AG08396 (cell line): Measurements from ENCODE around the gene MAPT.

Source experiments
- DNase-seq: peaks from one replicate; pipeline ENCODE4 v3.0.0; 2012; ENCODE audit warnings: low spot score, mixed read lengths

The MAPT gene

DNA sequence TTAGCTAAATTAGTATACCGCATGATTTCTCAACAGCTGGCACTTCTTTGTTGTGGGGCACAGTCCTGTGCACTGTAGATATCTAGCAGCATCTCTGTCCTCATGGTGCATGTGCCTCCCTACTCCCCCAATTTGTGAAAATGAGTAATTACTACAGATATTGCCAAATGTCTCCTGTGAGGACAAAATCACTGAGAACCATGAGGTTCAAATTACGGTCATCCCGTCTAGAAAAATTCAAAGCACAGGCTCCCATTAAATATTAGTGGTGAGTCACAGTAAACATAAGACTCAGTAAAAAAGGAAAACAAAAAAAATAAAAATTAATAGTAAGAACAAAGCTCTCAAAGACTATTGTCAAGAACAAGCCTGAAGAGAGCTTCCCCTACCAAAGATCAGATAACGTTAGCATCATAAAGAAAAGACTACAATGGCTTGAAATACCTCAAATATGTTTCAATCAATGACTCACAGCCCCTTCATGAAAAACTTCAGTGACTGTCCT, 162.5 kb downstream of the MAPT start:
- peak; percentile 18 for DNase-seq

DNA sequence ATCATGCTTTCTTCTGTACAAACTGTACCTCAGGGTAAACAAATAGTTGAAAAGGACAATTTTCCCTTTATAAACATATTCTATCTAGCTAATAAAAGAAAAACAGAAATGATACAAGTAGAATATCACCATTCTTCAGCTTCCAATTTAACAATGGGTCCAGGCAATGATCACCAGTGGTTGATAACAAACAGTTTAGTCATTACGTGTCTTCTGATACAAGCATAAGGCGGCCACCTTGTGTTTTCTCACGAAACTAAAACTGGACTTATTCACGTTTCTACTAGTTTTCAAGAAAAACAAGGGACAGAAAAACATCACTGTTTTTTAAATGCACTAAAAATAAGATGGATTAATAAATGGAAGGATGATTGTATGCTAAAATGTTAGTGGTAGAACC, 163.0 kb downstream of the MAPT start:
- no peak for DNase-seq

DNA sequence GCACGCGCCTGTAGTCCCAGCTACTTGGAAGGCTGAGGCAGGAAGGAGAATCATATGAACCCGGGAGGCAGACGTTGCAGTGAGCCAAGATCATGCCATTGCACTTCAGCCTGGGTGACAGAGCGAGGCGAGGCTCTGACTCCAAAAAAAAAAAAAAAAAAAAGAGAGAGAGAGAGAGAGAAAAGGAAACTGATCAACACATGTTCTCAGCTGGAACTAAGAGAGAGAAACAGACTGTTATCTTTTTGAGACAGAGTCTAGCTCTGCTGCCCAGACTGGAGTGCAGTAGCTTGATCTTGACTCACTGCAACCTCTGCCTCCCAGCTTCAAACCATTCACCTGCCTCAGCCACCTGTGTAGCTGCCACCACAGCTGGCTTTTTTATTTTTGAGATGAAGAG, 165.1 kb downstream of the MAPT start:
- no peak for DNase-seq

DNA sequence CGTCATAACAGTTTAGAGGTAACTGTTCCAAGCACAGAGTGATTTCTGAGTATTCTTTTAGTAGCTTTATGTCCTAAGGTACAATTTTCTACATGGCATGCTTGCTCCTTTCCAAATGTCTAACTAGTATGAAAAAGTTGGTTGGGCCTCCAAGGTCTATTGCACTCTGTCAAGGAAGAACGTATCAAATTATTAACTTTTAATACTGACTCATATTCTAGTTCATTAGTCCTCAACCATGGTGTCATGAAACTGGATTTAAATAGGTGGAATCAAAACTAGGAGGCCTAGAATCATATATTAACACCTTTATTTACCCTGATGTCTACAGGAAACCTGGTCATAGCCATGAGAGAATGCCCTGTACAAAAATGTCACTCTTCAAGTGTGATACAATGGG, 166.1 kb downstream of the MAPT start:
- DNase-seq, result no peak

DNA sequence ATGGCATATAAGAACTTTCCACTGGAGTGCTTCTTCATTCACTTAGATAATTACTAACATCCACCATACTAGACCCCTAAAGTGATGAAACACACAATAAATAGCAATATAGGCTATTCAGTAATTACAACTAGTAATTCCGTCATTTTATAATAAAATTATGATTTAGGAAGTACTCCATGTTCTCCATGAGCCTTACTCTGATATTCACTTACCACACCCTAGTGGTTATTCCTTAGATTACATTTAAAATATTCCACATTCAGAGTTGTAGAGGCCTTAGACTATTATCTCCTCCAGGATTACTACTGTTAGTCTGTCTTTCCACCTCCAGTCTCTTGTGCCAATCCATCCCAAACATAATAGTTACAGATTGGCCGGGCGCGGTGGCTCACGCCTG, 167.1 kb downstream of the MAPT start:
- DNase-seq, result no peak

GRCh38 chr17:46063241-46063640, 168.9 kb downstream of the MAPT start:
- peak; percentile 62 for DNase-seq

DNA sequence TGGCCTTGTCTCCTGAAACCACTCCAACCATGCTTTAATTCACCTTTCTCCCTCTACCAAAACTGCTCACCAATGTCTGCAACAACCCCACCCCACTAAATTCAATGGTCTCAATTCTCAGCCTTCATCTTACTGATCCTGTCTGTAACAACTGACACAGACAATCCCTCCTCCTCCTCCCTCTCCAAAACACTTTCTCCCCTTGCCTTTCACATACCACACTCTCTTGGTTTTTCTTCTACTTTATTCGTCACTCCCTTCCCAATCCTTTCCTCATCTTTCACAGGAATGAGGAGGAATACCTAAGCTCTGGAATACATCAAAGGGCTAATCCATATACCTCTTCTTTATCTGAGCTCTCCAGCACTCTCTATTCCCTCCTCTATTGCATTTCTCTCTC, 170.1 kb downstream of the MAPT start:
- no peak for DNase-seq

GRCh38 chr17:46071796-46072195, 177.4 kb downstream of the MAPT start:
- no peak for DNase-seq

DNA sequence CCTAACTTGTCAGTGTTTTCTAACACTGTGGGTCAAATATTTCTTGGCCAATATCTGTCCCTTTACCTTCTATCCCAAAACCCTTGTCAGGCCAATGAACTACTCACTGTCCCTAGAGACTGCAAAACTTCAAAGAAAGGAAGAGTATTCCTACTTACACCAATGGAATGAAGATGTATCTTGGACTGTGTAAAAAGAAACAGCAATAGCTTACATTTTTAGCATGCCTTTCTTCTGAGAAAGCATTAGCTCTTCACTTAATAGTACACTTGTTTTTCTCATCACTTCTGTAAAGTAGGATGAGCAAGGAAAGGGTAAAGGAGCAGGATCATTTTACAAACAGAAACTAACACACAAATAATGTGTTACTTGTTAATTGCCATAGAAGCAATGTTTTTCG, 178.6 kb downstream of the MAPT start:
- peak; percentile 69 for DNase-seq

GRCh38 chr17:46074540-46074939, 180.2 kb downstream of the MAPT start:
- DNase-seq, result no peak
